Stimulated activated CD8-positive, alpha-beta memory T cell treated with anti-CD3 and anti-CD28 coated beads, Interleukin-7, amount 100 ng/mL, for 48 hours (primary cell): ENCODE measurements around the gene CCDC141.
"Not testable (repeated sequence)": the region's sequence is repeated elsewhere in the genome, so short reads cannot be mapped to it uniquely, and the experiment has no call there.

ENCODE experiments used
- DNase-seq, 2 donors: peaks; one replicate each; pipeline ENCODE4 v3.0.0-alpha.2; 2020; ENCODE audit warnings: low read depth in 1 of 2; ENCODE audit errors: extremely low read depth in 1 of 2

Gene CCDC141

GRCh38 chr2:179049546-179050311, at the start of gene CCDC141:
Gene CCDC141 (minus strand): TSS chr2:179050137. CDS start chr2:179049941, 196 bp downstream.
- DNase-seq: no peak

- no peak for DNase-seq
Observed at GRCh38 chr2:179098080-179098689, 48.2 kb upstream of the CCDC141 start.

- DNase-seq: no peak
Observed at GRCh38 chr2:179097131-179097530, 47.2 kb upstream of the CCDC141 start.

GRCh38 chr2:179096090-179096489, 46.2 kb upstream of the CCDC141 start:
- DNase-seq: no peak

- DNase-seq: not testable (repeated sequence)
Observed at GRCh38 chr2:179092912-179093311, 43.0 kb upstream of the CCDC141 start.

GRCh38 chr2:179082697-179083096, 32.8 kb upstream of the CCDC141 start:
- no peak for DNase-seq

GRCh38 chr2:179081954-179082353, 32.0 kb upstream of the CCDC141 start:
- DNase-seq: no peak

- DNase-seq: no peak
Observed at GRCh38 chr2:179072527-179072926, 22.6 kb upstream of the CCDC141 start.

- no peak for DNase-seq
Observed at GRCh38 chr2:179071810-179072355, 21.9 kb upstream of the CCDC141 start.

- DNase-seq: no peak
Observed at GRCh38 chr2:179070895-179071294, 21.0 kb upstream of the CCDC141 start.

- no peak for DNase-seq
Observed at GRCh38 chr2:179069685-179070084, 19.7 kb upstream of the CCDC141 start.

- no peak for DNase-seq
Observed at GRCh38 chr2:179068991-179069643, 19.2 kb upstream of the CCDC141 start.

GRCh38 chr2:179059026-179059700, 9.2 kb upstream of the CCDC141 start:
- no peak for DNase-seq

- no peak for DNase-seq
Observed at GRCh38 chr2:179057737-179058136, 7.8 kb upstream of the CCDC141 start.

- DNase-seq: not testable (repeated sequence)
Observed at GRCh38 chr2:179053568-179053967, 3.6 kb upstream of the CCDC141 start.

- no peak for DNase-seq
Observed at GRCh38 chr2:179051250-179051649, 1.3 kb upstream of the CCDC141 start.

- no peak for DNase-seq
Observed at GRCh38 chr2:179050755-179051154, 818 bp upstream of the CCDC141 start.

GRCh38 chr2:179049203-179049545, 763 bp downstream of the CCDC141 start:
- DNase-seq: no peak

- no peak for DNase-seq
Observed at GRCh38 chr2:179048099-179048498, 1.8 kb downstream of the CCDC141 start.

GRCh38 chr2:179045602-179046001, 4.3 kb downstream of the CCDC141 start:
- not testable (repeated sequence) for DNase-seq

GRCh38 chr2:179044500-179044899, 5.4 kb downstream of the CCDC141 start:
- DNase-seq: no peak
